Neural cell (in vitro differentiated cells): ENCODE results near the gene CD37. TPM values are rescaled to one million over a fixed set of nuclear protein-coding genes. Genes with fewer than 3 reads are reported as not detected.

Source experiments
- H2AFZ ChIP-seq: fragments of 200-600, 300-800 bp; sonication (generic), shearing (Covaris generic); 2 replicates; pipeline ENCODE4 v1.6.0; 2014; ENCODE audit warnings: low read depth, mild to moderate bottlenecking, antibody characterized with exemption, low read length, moderate library complexity
- H3F3A ChIP-seq: fragments of 200-600 bp; shearing (Covaris generic); 2 replicates; pipeline ENCODE4 v1.6.1; 2016; ENCODE audit warnings: mild to moderate bottlenecking, moderate library complexity, mixed read lengths, antibody characterized with exemption, low read length; ENCODE audit not compliant: insufficient read depth, poor library complexity, severe bottlenecking
- H3K27ac ChIP-seq: fragments of 200-600, 300-800 bp; sonication (generic), shearing (Covaris generic); 2 replicates; pipeline ENCODE4 v1.5.1; 2014; ENCODE audit warnings: mild to moderate bottlenecking, low read length, moderate library complexity
- H3K27me3 ChIP-seq: fragments of 300-800, 200-600 bp; sonication (generic), shearing (Covaris generic); 2 replicates; pipeline ENCODE4 v1.6.0; 2014; ENCODE audit warnings: mild to moderate bottlenecking, low read depth, low read length, moderate library complexity; ENCODE audit not compliant: insufficient read depth
- H3K36me3 ChIP-seq: fragments of 300-800, 200-600 bp; sonication (generic), shearing (Covaris generic); 2 replicates; pipeline ENCODE4 v1.5.1; 2014; ENCODE audit warnings: mild to moderate bottlenecking, antibody characterized with exemption, low read length, moderate library complexity; ENCODE audit not compliant: insufficient read depth
- H3K4me2 ChIP-seq: fragments of 300-800, 200-600 bp; sonication (generic), shearing (Covaris generic); 2 replicates; pipeline ENCODE4 v1.6.0; 2014; ENCODE audit warnings: mild to moderate bottlenecking, low read length
- H3K4me3 ChIP-seq: fragments of 300-800, 200-600 bp; sonication (generic), shearing (Covaris generic); 2 replicates; pipeline ENCODE4 v1.5.1; 2014; ENCODE audit warnings: mild to moderate bottlenecking, low read length, moderate library complexity
- H3K79me2 ChIP-seq: fragments of 200-600 bp; shearing (Covaris generic); replicated peaks from 2 replicates; pipeline ENCODE4 v1.6.0; 2014; ENCODE audit warnings: mild to moderate bottlenecking, low read length, moderate library complexity; ENCODE audit not compliant: insufficient read depth
- H3K9ac ChIP-seq: fragments of 300-800, 200-600 bp; sonication (generic), shearing (Covaris generic); 2 replicates; pipeline ENCODE4 v1.6.1; 2016; ENCODE audit warnings: mild to moderate bottlenecking, low read length, mixed read lengths
- H3K9me2 ChIP-seq: fragments of 200-600 bp; shearing (Covaris generic); 2 replicates; pipeline ENCODE4 v1.6.1; 2016; ENCODE audit warnings: mild to moderate bottlenecking, low read length, mixed read lengths; ENCODE audit not compliant: insufficient read depth
- H3K9me3 ChIP-seq: fragments of 200-600, 300-800 bp; sonication (generic), shearing (Covaris generic); 2 replicates; pipeline ENCODE4 v1.6.1; 2016; ENCODE audit warnings: mild to moderate bottlenecking, mixed run types, low read length, moderate library complexity, mixed read lengths
- H4K20me1 ChIP-seq: fragments of 200-600 bp; shearing (Covaris generic); 2 replicates; pipeline ENCODE4 v1.6.1; 2016; ENCODE audit warnings: mild to moderate bottlenecking, mixed run types; ENCODE audit not compliant: insufficient read depth
- EP300 ChIP-seq: fragments of 450-650 bp; conservative IDR thresholded peaks from 2 replicates; pipeline ENCODE4 v1.6.1; 2014; ENCODE audit warnings: antibody characterized with exemption, mild to moderate bottlenecking, moderate library complexity; ENCODE audit not compliant: poor library complexity, severe bottlenecking
- EZH2 ChIP-seq: fragments of 200-600, 300-800 bp; shearing (Covaris generic), sonication (generic); IDR thresholded peaks from 2 replicates; pipeline ENCODE4 v1.6.1; 2014; ENCODE audit warnings: antibody characterized with exemption, low read length, borderline replicate concordance, mild to moderate bottlenecking; ENCODE audit not compliant: insufficient read depth, poor library complexity, severe bottlenecking
- MXI1 ChIP-seq: fragments of 450-650 bp; conservative IDR thresholded peaks from 2 replicates; pipeline ENCODE4 v1.6.1; 2014; ENCODE audit warnings: antibody characterized with exemption, mild to moderate bottlenecking; ENCODE audit not compliant: poor library complexity, severe bottlenecking
- POLR2AphosphoS5 ChIP-seq: IDR thresholded peaks from 2 replicates; pipeline ENCODE4 v1.6.1; 2012
- RAD21 ChIP-seq: fragments of 450-650 bp; conservative IDR thresholded peaks from 2 replicates; pipeline ENCODE4 v1.6.1; 2014; ENCODE audit warnings: antibody characterized with exemption, mild to moderate bottlenecking, moderate library complexity
- SMC3 ChIP-seq: fragments of 450-650 bp; conservative IDR thresholded peaks from 2 replicates; pipeline ENCODE4 v1.6.1; 2014; ENCODE audit warnings: antibody characterized with exemption, mild to moderate bottlenecking, moderate library complexity; ENCODE audit not compliant: poor library complexity
- TAF1 ChIP-seq: IDR thresholded peaks from 2 replicates; pipeline ENCODE4 v1.6.1; 2012; ENCODE audit warnings: low read depth
- polyA plus RNA-seq: library from polyadenylated mRNA; depleted of rRNA; stranded (reverse); fragments of >200 nt; gene quantifications from 2 replicates; pipeline ENCODE4 v1.2.3, GENCODE V29; 2014
- TF ChIP-seq, protein P1 (sequence below): IDR thresholded peaks from 2 replicates; pipeline ENCODE4 v1.6.1; 2012; ENCODE audit warnings: borderline replicate concordance
- TF ChIP-seq, protein P2 (sequence below): fragments of 450-650 bp; IDR thresholded peaks from 2 replicates; pipeline ENCODE4 v1.5.1; 2014; ENCODE audit warnings: antibody characterized with exemption, mild to moderate bottlenecking, moderate library complexity; ENCODE audit not compliant: poor library complexity, severe bottlenecking

Gene CD37
- polyA plus RNA-seq, 1 donor from 2014 or later = not detected

DNA sequence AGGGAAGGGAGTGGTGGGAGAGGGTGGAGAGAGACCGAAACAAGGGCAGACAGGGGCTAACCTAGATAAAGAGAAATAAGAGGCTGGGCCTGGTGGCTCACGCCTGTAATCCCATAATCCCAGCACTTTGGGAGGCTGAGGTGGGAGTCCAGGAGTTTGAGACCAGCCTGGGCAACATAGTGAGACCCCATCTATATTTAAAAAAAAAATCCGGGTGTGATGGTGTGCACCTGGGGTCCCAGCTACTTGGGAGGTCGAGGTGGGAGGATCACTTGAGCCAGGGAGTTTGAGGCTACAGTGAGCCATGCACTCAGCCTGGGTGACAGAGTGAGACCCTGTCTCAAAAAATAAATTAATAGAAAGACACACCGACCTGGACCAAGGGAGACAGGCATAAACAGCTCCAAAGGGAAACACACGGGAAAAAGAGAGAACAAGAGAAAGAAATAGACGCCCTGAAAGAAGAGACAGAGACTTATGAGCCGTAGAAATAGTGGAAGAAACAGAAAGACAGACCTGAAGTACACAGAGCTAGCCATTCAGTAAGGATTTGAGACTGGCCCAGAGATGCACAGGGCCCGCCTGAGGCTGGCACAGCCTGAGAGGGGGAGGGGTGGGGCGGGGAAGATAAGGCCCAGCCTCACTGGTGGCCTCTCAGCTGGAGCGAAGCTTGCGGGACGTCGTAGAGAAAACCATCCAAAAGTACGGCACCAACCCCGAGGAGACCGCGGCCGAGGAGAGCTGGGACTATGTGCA, 2.2 kb downstream of the CD37 start:
- H3K4me3 ChIP-seq = no peak overlapping the region
- no peaks in the 10 kb centered on the region for H3K79me2 ChIP-seq
- H3K9ac ChIP-seq = no peak overlapping the region
- H3K4me2 ChIP-seq = no peak overlapping the region
- H2AFZ ChIP-seq = no peak overlapping the region
- no peaks in the 10 kb centered on the region for H3F3A ChIP-seq
- no peak overlapping the region for H3K27ac ChIP-seq
- no peaks in the 10 kb centered on the region for H3K9me3 ChIP-seq
- H3K9me2 ChIP-seq = no peaks in the 10 kb centered on the region
- no peaks in the 10 kb centered on the region for H3K36me3 ChIP-seq
- no peaks in the 10 kb centered on the region for H4K20me1 ChIP-seq
- no peaks in the 10 kb centered on the region for H3K27me3 ChIP-seq
- no peak for TF ChIP-seq SMC3
- TF ChIP-seq EP300 = no peak
- no peak for TF ChIP-seq MXI1
- TF ChIP-seq, protein P1, sequence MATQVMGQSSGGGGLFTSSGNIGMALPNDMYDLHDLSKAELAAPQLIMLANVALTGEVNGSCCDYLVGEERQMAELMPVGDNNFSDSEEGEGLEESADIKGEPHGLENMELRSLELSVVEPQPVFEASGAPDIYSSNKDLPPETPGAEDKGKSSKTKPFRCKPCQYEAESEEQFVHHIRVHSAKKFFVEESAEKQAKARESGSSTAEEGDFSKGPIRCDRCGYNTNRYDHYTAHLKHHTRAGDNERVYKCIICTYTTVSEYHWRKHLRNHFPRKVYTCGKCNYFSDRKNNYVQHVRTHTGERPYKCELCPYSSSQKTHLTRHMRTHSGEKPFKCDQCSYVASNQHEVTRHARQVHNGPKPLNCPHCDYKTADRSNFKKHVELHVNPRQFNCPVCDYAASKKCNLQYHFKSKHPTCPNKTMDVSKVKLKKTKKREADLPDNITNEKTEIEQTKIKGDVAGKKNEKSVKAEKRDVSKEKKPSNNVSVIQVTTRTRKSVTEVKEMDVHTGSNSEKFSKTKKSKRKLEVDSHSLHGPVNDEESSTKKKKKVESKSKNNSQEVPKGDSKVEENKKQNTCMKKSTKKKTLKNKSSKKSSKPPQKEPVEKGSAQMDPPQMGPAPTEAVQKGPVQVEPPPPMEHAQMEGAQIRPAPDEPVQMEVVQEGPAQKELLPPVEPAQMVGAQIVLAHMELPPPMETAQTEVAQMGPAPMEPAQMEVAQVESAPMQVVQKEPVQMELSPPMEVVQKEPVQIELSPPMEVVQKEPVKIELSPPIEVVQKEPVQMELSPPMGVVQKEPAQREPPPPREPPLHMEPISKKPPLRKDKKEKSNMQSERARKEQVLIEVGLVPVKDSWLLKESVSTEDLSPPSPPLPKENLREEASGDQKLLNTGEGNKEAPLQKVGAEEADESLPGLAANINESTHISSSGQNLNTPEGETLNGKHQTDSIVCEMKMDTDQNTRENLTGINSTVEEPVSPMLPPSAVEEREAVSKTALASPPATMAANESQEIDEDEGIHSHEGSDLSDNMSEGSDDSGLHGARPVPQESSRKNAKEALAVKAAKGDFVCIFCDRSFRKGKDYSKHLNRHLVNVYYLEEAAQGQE = no peak
- TF ChIP-seq TAF1 = no peak
- TF ChIP-seq EZH2 = no peak
- TF ChIP-seq RAD21 = no peak
- TF ChIP-seq, protein P2, sequence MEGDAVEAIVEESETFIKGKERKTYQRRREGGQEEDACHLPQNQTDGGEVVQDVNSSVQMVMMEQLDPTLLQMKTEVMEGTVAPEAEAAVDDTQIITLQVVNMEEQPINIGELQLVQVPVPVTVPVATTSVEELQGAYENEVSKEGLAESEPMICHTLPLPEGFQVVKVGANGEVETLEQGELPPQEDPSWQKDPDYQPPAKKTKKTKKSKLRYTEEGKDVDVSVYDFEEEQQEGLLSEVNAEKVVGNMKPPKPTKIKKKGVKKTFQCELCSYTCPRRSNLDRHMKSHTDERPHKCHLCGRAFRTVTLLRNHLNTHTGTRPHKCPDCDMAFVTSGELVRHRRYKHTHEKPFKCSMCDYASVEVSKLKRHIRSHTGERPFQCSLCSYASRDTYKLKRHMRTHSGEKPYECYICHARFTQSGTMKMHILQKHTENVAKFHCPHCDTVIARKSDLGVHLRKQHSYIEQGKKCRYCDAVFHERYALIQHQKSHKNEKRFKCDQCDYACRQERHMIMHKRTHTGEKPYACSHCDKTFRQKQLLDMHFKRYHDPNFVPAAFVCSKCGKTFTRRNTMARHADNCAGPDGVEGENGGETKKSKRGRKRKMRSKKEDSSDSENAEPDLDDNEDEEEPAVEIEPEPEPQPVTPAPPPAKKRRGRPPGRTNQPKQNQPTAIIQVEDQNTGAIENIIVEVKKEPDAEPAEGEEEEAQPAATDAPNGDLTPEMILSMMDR = no peak
- TF ChIP-seq POLR2AphosphoS5 = no peak

DNA sequence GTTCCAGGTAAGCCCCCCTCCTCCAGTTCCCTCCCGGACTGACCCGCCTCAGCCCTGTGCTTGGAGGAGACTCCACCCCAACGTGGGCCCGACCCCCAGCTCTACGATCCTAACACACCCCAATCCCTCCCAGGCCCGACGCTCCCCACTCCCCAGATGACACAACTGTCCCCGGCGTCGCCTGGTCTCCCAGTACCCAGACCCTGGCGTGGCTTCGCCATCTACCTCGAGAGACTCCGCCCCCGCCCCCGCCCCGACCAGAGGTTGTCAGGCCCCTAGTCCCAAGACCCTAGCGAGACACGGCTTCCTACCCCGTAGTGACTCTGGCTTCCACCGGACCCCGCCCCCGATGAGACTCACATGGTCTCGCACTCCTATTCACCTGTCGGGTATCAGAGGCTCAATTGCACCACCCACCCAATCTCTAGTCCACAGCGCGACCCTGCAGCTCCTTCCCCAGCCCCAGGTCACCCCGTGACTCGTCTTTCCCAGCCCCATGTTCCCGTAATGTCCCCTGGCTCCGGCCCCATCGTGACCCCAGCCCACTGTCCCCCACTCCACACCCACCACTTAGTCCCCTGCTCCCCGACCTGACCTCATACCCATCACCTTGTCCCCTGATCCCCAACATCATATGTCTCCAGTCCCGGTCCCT, 2.9 kb downstream of the CD37 start:
- no peaks in the 10 kb centered on the region for H3K36me3 ChIP-seq
- H3K9me2 ChIP-seq = no peaks in the 10 kb centered on the region
- no peak overlapping the region for H3K4me3 ChIP-seq
- H3K4me2 ChIP-seq = no peak overlapping the region
- H2AFZ ChIP-seq = no peak overlapping the region
- H3K9ac ChIP-seq = no peak overlapping the region
- no peak overlapping the region for H3K27ac ChIP-seq
- no peaks in the 10 kb centered on the region for H3F3A ChIP-seq
- TF ChIP-seq TAF1 (no peak), EZH2 (no peak), EP300 (no peak), SMC3 (no peak), RAD21 (no peak), MXI1 (no peak), POLR2AphosphoS5 (no peak)
- TF ChIP-seq, protein P2 = no peak
- TF ChIP-seq, protein P1 = no peak
- no peaks in the 10 kb centered on the region for H3K79me2 ChIP-seq
- no peaks in the 10 kb centered on the region for H4K20me1 ChIP-seq
- H3K27me3 ChIP-seq = no peaks in the 10 kb centered on the region
- H3K9me3 ChIP-seq = no peaks in the 10 kb centered on the region
